Ishikawa (cell line): Measurements from ENCODE around the gene ZNF106.

Experiments
- CREB1 ChIP-seq: IDR thresholded peaks from 2 replicates; pipeline ENCODE4 v1.6.1; 2012; ENCODE audit warnings: low read depth
- EP300 ChIP-seq: IDR thresholded peaks from 2 replicates; pipeline ENCODE4 v1.6.1; 2012; ENCODE audit warnings: borderline replicate concordance
- TAF1 ChIP-seq: IDR thresholded peaks from 2 replicates; pipeline ENCODE4 v1.6.1; 2012; ENCODE audit warnings: low read depth, mild to moderate bottlenecking
- TCF12 ChIP-seq: IDR thresholded peaks from 2 replicates; pipeline ENCODE4 v1.6.1; 2012; ENCODE audit warnings: low read depth
- TEAD4 ChIP-seq: IDR thresholded peaks from 2 replicates; pipeline ENCODE4 v1.6.1; 2012
- TF ChIP-seq, protein P1 (sequence below): IDR thresholded peaks from 2 replicates; pipeline ENCODE4 v1.6.1; 2012; ENCODE audit warnings: low read depth, mild to moderate bottlenecking

DNA sequence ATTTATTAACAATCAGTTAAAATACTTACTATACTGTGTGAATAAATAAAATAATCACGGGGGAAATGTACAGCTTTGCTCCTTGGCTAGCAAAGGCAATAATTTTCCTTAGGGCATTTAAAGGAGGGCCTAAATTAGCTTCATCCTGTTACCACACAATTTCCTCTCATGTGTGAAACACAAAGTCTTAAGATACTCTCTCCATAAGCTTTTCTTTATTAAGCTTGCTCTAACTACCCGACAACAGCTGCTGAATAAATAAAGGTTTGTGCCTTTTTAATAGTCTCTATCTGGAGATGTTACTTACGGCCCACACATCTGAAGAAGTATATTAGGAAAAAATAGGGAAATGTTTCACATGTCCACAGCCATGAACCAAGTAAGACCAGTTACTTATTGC is 29.7 kb downstream of the ZNF106 start:
- TF ChIP-seq CREB1 (no peak), TCF12 (no peak), TEAD4 (no peak), EP300 (no peak), TAF1 (no peak)
- TF ChIP-seq, protein P1, sequence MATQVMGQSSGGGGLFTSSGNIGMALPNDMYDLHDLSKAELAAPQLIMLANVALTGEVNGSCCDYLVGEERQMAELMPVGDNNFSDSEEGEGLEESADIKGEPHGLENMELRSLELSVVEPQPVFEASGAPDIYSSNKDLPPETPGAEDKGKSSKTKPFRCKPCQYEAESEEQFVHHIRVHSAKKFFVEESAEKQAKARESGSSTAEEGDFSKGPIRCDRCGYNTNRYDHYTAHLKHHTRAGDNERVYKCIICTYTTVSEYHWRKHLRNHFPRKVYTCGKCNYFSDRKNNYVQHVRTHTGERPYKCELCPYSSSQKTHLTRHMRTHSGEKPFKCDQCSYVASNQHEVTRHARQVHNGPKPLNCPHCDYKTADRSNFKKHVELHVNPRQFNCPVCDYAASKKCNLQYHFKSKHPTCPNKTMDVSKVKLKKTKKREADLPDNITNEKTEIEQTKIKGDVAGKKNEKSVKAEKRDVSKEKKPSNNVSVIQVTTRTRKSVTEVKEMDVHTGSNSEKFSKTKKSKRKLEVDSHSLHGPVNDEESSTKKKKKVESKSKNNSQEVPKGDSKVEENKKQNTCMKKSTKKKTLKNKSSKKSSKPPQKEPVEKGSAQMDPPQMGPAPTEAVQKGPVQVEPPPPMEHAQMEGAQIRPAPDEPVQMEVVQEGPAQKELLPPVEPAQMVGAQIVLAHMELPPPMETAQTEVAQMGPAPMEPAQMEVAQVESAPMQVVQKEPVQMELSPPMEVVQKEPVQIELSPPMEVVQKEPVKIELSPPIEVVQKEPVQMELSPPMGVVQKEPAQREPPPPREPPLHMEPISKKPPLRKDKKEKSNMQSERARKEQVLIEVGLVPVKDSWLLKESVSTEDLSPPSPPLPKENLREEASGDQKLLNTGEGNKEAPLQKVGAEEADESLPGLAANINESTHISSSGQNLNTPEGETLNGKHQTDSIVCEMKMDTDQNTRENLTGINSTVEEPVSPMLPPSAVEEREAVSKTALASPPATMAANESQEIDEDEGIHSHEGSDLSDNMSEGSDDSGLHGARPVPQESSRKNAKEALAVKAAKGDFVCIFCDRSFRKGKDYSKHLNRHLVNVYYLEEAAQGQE = no peak
